HEK293T (cell line): Measurements from ENCODE around the gene EBP.
A peak's percentile ranks its signal among the peaks of the same experiment; 100 is the strongest.

Experiments
- CTCF ChIA-PET: fragments of 350-600 bp; formaldehyde crosslinking; extraction: SDS; loops from one replicate; lab custom pipeline; 2021; ENCODE audit warnings: antibody characterized with exemption, inconsistent platforms; lab: Yijun Ruan, JAX
- POLR2A ChIA-PET: fragments of 350-600 bp; formaldehyde crosslinking; extraction: SDS; loops from one replicate; lab custom pipeline; 2020; ENCODE audit warnings: antibody characterized with exemption, inconsistent platforms; lab: Yijun Ruan, JAX
- DNase-seq: peaks from one replicate; pipeline ENCODE4 v3.0.0; 2012; ENCODE audit warnings: mixed read lengths; ENCODE audit errors: extremely low spot score
- ARNT ChIP-seq: fragments of 450-650 bp; IDR thresholded peaks from 2 replicates; pipeline ENCODE4 v1.6.1; 2017; ENCODE audit warnings: mild to moderate bottlenecking
- BHLHE40 ChIP-seq: fragments of 450-650 bp; IDR thresholded peaks from 2 replicates; pipeline ENCODE4 v1.6.1; 2016; ENCODE audit warnings: mild to moderate bottlenecking, moderate library complexity, borderline replicate concordance
- CTBP1 ChIP-seq: fragments of 450-650 bp; IDR thresholded peaks from 2 replicates; pipeline ENCODE4 v1.6.1; 2016; ENCODE audit warnings: borderline replicate concordance
- ELF4 ChIP-seq: fragments of 450-650 bp; IDR thresholded peaks from 2 replicates; pipeline ENCODE4 v1.6.1; 2017; ENCODE audit warnings: antibody characterized with exemption
- FOXA1 ChIP-seq: fragments of 450-650 bp; IDR thresholded peaks from 2 replicates; pipeline ENCODE4 v1.6.1; 2016; ENCODE audit warnings: mild to moderate bottlenecking
- FOXK2 ChIP-seq: fragments of 450-650 bp; IDR thresholded peaks from 2 replicates; pipeline ENCODE4 v1.6.1; 2016; ENCODE audit warnings: mild to moderate bottlenecking
- FOXM1 ChIP-seq: fragments of 450-650 bp; IDR thresholded peaks from 2 replicates; pipeline ENCODE4 v1.6.1; 2017; ENCODE audit warnings: mild to moderate bottlenecking, borderline replicate concordance
- HDGF ChIP-seq: fragments of 450-650 bp; IDR thresholded peaks from 2 replicates; pipeline ENCODE4 v1.6.1; 2017; ENCODE audit warnings: antibody characterized with exemption, borderline replicate concordance
- L3MBTL2 ChIP-seq: fragments of 450-650 bp; conservative IDR thresholded peaks from 2 replicates; pipeline ENCODE4 v1.6.1; 2016; ENCODE audit warnings: mild to moderate bottlenecking
- LEF1 ChIP-seq: fragments of 450-650 bp; IDR thresholded peaks from 2 replicates; pipeline ENCODE4 v1.6.1; 2017; ENCODE audit warnings: mild to moderate bottlenecking, borderline replicate concordance
- NFRKB ChIP-seq: fragments of 450-650 bp; IDR thresholded peaks from 2 replicates; pipeline ENCODE4 v1.6.1; 2016; ENCODE audit warnings: mild to moderate bottlenecking, moderate library complexity
- SP1 ChIP-seq: fragments of 450-650 bp; IDR thresholded peaks from 2 replicates; pipeline ENCODE4 v1.6.1; 2017
- SUZ12 ChIP-seq: fragments of 450-650 bp; IDR thresholded peaks from 2 replicates; pipeline ENCODE4 v1.6.1; 2016; ENCODE audit warnings: mild to moderate bottlenecking
- TARDBP ChIP-seq: fragments of 450-650 bp; IDR thresholded peaks from 2 replicates; pipeline ENCODE4 v1.6.1; 2016
- ZNF384 ChIP-seq: fragments of 450-650 bp; IDR thresholded peaks from 2 replicates; pipeline ENCODE4 v1.6.1; 2016
- TF ChIP-seq, protein P1 (sequence below): fragments of 450-650 bp; IDR thresholded peaks from 2 replicates; pipeline ENCODE4 v1.6.1; 2016

The EBP gene

GRCh38 chrX:48475296-48475695 is 46.3 kb upstream of the EBP start:
- CTCF ChIA-PET, result no interaction called here
- TF ChIP-seq NFRKB (no peak), ELF4 (no peak), BHLHE40 (no peak), CTBP1 (no peak), ARNT (no peak), LEF1 (no peak), FOXM1 (no peak), TARDBP (no peak), SUZ12 (no peak), FOXK2 (no peak), HDGF (no peak), L3MBTL2 (no peak), SP1 (no peak), FOXA1 (no peak), ZNF384 (no peak)
- TF ChIP-seq, protein P1, sequence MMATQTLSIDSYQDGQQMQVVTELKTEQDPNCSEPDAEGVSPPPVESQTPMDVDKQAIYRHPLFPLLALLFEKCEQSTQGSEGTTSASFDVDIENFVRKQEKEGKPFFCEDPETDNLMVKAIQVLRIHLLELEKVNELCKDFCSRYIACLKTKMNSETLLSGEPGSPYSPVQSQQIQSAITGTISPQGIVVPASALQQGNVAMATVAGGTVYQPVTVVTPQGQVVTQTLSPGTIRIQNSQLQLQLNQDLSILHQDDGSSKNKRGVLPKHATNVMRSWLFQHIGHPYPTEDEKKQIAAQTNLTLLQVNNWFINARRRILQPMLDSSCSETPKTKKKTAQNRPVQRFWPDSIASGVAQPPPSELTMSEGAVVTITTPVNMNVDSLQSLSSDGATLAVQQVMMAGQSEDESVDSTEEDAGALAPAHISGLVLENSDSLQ, result no peak
- POLR2A ChIA-PET, result interaction anchor here (0.6 to 1.1 kb wide), 2 partner anchors 8 to 11 kb away, joined by 3 to 4 read pairs; no protein-coding TSS in a partner anchor
- no peak for DNase-seq

GRCh38 chrX:48475774-48476577 is 45.6 kb upstream of the EBP start, which contains the start of gene FTSJ1:
Gene FTSJ1, plus strand, starts transcription at chrX:48476199. Its CDS starts 1,849 bp downstream, at chrX:48478048.
- peak; percentile 81 for DNase-seq
- ChIA-PET CTCF (no interaction called here), POLR2A (interaction anchor here (1.1 kb wide), 1 partner anchor 9 kb away, joined by 4 read pairs; no protein-coding TSS in a partner anchor)
- TF ChIP-seq TARDBP (peak; percentile 86), SUZ12 (0 out of 2 replicates have a peak, but pooled peaks have one; percentile 32), CTBP1 (no peak), ARNT (peak; percentile 32; the same call in 1 of the 2 replicates), SP1 (no peak), L3MBTL2 (peak; percentile 78)

GRCh38 chrX:48476919-48477318 is 44.7 kb upstream of the EBP start:
- CTCF ChIA-PET, result no interaction called here
- DNase-seq, result no peak
- TF ChIP-seq SP1, result no peak
- no peak for TF ChIP-seq FOXK2
- TF ChIP-seq, protein P1, result no peak
- TF ChIP-seq LEF1, result no peak
- TF ChIP-seq FOXA1, result no peak
- no peak for TF ChIP-seq TARDBP
- no peak for TF ChIP-seq ELF4
- POLR2A ChIA-PET, result interaction anchor here (0.5 kb wide), 1 partner anchor 16 kb away, joined by 4 read pairs; no protein-coding TSS in a partner anchor

- TF ChIP-seq SUZ12 (no peak), BHLHE40 (no peak), FOXK2 (no peak), LEF1 (no peak), ARNT (no peak), FOXA1 (no peak), L3MBTL2 (no peak), ZNF384 (no peak), FOXM1 (no peak), TARDBP (no peak), CTBP1 (no peak), NFRKB (no peak), SP1 (no peak), HDGF (no peak), ELF4 (no peak)
- TF ChIP-seq, protein P1, result no peak
- CTCF ChIA-PET, result no interaction called here
- DNase-seq, result no peak
- POLR2A ChIA-PET, result no interaction called here
Observed at GRCh38 chrX:48477960-48478755, 43.5 kb upstream of the EBP start.

DNA sequence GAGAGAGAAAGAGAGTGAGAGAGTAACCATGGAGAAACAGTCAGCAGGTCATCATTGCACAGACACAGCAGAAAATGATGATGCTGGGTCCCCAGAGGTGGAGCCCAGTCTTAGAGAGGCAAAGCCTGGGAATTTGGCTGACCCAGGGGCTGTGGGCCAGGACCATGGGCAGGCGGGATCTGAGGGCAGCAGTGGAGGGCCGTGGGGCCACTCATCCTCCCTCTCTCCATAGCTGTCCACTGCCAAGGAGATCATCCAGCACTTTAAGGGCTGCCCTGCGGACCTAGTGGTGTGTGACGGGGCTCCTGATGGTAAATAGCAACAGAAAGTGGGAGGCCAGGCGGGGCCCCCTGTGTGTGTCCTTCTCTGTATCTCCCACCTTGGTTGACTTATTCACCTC is 42.8 kb upstream of the EBP start:
- POLR2A ChIA-PET, result no interaction called here
- no peak for DNase-seq
- CTCF ChIA-PET, result no interaction called here

More for the DNA sequence above, 42.8 kb upstream of the EBP start:
- TF ChIP-seq L3MBTL2 (no peak), SP1 (no peak), NFRKB (no peak), HDGF (no peak), LEF1 (no peak), ZNF384 (no peak), FOXM1 (no peak), SUZ12 (no peak), FOXK2 (no peak), ELF4 (no peak), FOXA1 (no peak), ARNT (no peak), CTBP1 (no peak), TARDBP (no peak), BHLHE40 (no peak)
- TF ChIP-seq, protein P1, result no peak
